ENCODE measurements around the gene RIN1. TPM values are rescaled to one million over a fixed set of nuclear protein-coding genes. Genes with fewer than 3 reads are reported as not detected.
"Not testable (repeated sequence)": the region's sequence is repeated elsewhere in the genome, so short reads cannot be mapped to it uniquely, and the experiment has no call there.

Gene RIN1
- total RNA-seq, result 5.0 TPM

DNA sequence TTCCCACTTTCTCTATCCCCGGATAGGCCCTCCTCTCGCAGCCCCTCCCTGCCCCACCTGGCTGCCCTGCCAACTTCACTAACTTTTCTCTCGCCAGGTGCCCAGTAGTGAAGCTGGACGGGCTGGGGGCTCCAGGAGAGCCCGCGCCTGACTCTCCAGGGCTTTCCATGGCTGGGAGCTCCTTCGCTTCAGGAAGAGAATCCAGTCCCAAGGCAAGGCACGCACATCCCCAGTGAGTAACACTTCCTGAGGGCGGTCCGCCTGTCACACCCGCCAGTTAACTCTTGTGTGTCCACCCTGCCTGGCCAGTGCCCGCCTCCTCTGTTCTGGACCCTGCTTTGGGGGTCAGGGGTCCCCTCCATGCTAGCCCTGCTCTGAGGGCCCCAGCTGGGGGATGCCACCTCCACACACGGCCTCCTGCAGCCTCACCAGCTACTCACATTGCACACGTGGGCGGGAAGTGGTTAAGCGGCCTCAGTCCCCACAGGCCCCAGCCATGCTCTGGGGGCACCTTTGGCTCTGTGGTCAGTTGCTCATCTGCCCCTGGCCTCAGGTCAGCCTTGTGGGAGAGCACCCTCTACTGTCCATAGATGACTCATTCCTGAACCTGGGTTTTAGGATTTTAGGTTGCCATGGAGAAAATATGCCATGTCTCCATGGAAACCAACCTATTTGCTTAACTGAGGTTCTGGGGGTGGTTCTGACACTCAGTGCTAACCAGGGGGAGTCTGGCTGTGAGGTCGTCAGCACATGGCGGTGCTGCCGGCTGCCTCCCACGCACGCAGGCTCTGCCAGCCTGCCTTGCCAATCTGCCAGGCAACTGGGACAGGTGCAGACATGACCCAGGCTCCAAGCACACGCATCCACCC, at the start of gene RIN1:
TSS of gene RIN1 (minus strand) at position 201 of the 869 bp plus-strand sequence. CDS start at position 169, 32 bp downstream.
- DNase-seq (ENCODE audit: low spot score) (no peak), ATAC-seq (peak; percentile 82)
- intact Hi-C loops (cut with DNase I), result no loop called here

DNA sequence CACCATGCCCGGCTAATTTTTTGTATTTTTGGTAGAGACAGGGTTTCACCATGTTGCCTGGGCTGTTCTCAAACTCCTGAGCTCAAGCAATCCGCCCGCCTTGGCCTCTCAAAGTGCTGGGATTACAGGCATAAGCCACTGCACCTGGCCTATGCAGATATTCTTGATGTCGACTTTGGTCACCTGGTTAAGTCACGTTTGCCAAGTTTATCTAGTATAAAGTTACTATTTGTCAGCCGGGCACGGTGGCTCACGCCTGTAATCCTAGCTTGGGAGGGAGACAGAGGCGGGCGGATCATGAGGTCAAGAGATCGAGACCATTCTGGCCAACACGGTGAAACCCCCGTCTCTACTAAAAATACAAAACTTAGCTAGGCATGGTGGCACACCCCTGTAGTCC, 48.1 kb upstream of the RIN1 start:
- DNase-seq (ENCODE audit: low spot score); intact Hi-C loops (cut with DNase I); ATAC-seq: not testable (repeated sequence)

- intact Hi-C loops (cut with DNase I); ATAC-seq: not testable (repeated sequence)
These were observed 44.0 kb upstream of the RIN1 start for GRCh38 chr11:66380264-66380663.

GRCh38 chr11:66373690-66374287, 37.6 kb upstream of the RIN1 start:
- DNase-seq (ENCODE audit: low spot score); ATAC-seq; intact Hi-C loops (cut with DNase I): not testable (repeated sequence)

More at GRCh38 chr11:66380264-66380663, 44.0 kb upstream of the RIN1 start:
- not testable (repeated sequence) for DNase-seq (ENCODE audit: low spot score)

- intact Hi-C loops (cut with DNase I), result no loop called here
- ATAC-seq, result no peak
- no peak for DNase-seq (ENCODE audit: low spot score)
These were observed 37.0 kb upstream of the RIN1 start for GRCh38 chr11:66373265-66373664.

DNA sequence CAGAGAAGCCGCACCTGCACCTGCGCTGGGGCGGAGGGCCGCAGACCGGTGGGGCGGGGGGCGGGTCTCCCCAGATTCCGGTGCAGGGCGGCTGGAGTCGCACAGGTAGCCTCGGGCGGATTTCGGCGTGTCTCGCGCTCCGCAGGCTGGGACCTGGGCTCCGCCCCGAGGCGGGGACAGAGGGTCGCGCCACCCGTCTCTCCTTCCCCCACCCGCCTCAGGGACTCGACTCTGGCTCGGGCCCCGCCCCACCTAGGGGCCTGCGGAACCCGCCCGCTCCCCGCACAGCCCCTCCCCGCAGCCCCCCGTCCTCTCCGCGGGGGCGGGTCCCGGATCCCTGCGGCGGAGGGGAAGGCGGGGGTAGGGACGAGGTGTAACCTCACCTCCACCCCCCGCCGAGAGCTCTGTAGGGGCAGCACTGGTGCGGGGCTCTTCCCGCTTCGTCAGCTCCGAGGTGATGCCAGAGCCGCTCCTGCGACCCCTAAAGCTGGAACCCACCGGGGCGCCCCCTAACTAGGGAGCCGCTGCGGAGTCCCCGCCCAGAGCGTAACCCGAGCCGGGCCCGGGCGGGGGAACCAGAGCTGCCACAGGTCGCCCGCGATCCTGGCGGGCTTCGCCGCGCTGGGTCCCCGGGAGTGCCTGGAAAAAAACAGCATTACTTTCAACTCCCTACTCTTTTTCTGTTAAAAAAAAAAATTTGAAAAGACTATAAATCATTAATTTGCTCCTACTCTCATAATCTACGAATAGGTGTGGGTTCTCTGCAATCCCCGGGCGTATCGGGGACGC, 35.6 kb upstream of the RIN1 start, which contains the start of gene SLC29A2:
TSS of gene SLC29A2 (minus strand) at position 134 of the 789 bp plus-strand sequence. CDS start 169 bp downstream, outside the sequence.
- intact Hi-C loops (cut with DNase I), result no loop called here
- DNase-seq (ENCODE audit: low spot score) (no peak), ATAC-seq (peak; percentile 57)

DNA sequence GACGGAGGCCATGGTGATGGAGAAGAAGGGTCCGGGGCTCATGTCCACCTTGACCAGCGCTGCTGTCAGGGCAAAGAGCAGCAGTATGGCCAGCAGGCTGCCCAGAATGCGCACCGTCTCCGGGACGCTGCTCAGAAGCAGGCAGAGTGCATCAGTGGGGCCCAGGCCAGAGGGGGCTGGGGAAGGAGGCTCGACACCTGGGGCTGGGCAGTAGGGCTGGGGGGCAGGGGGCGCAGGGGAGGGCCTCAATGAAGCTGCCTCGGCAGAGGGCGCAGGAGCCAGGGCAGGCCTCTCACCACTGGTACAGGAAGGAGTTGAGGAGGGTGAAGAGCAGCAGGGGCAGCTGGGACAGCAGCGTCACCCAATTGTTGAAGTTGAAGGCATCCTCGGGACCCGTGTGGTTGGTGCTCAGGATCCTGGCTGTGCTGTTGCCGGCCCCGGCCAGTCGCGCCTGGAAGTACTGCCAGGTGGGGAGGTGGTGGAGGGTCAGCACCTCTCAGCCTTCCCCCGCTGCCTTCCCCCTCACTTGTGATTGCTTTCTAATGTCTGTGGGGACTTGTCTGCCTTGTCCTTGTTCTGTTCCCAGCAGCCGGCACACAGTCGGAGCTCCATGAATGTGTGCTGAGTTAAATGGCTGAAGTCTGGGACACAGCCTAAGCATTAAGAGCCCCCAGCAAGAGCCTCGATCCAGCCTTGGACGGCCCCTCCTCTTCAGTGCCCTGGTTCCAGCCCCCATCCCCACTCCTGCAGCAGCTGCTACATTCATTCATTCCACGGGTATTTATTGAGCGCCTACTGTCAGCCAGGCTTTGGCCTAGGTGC, 33.0 kb upstream of the RIN1 start:
- DNase-seq (ENCODE audit: low spot score) (no peak), ATAC-seq (no peak)
- intact Hi-C loops (cut with DNase I), result no loop called here

- DNase-seq (ENCODE audit: low spot score), result no peak
- intact Hi-C loops (cut with DNase I), result no loop called here
- ATAC-seq, result no peak
These were observed 32.2 kb upstream of the RIN1 start for GRCh38 chr11:66368484-66368883.

DNA sequence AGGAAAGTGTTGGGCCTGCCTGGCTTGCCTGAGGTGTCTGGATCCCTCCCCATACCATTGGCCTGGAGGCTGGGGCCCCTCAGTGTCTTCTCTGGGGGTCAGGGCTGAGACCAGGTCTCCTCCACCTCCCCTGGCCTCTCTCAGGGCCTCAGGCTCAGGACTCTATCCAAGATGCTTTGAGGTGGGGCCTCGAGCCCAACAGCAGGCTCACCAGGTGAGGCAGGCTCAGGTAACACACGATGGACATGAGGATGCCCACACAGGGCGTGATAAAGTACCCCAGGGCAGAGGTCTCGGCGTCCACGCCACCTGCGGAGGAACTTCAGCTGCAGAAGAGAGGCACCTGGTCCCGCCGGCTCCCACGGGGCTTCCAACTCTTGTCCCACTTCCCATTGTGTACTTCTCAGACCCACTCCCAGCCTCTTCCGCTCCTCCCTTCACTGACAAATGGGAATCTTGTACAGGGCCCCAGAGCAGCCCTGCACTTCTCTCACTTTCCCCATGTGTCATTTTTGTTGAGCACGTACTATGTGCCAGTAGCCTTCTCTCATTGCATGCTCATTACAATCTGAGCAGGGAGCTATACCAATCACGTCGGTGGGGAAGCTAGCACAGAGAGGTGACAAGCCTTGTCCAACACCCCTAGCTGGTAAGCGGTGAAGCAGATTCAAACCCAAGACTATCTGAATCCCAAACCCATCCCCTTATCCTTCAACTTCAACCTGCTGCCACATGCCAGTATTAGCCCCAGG, 31.5 kb upstream of the RIN1 start:
- intact Hi-C loops (cut with DNase I), result no loop called here
- DNase-seq (ENCODE audit: low spot score) (no peak), ATAC-seq (no peak)

DNA sequence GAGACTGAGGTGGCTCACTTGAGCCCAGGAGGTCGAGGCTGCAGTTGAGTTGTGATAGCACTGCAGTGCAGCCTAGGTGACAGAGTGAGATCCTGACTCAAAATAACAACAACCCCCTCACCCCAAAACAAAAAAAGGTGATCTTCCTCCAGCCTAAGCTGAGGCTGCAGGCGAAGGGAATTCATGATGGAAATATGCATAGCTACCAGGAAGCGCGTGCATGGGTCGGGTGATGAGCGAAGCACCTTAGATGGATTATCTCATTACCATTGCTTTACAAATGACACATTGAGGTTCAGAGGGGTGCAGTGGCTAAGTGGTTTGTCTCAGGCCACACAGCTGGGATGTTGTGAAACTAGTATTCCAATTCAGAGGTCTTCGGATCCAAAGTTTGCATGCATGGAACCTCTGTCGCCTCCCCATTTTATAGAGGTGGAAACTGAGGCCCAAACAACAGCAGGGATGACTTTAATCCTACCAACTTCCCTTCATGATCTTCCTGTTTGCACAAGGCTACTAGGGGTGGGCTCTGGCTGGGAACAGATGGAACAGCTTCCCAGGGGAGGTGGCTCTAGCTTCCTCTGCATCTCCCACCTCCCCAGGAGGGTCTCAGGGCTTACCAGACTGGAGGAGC, 30.7 kb upstream of the RIN1 start:
- intact Hi-C loops (cut with DNase I), result no loop called here
- DNase-seq (ENCODE audit: low spot score), result no peak

DNA sequence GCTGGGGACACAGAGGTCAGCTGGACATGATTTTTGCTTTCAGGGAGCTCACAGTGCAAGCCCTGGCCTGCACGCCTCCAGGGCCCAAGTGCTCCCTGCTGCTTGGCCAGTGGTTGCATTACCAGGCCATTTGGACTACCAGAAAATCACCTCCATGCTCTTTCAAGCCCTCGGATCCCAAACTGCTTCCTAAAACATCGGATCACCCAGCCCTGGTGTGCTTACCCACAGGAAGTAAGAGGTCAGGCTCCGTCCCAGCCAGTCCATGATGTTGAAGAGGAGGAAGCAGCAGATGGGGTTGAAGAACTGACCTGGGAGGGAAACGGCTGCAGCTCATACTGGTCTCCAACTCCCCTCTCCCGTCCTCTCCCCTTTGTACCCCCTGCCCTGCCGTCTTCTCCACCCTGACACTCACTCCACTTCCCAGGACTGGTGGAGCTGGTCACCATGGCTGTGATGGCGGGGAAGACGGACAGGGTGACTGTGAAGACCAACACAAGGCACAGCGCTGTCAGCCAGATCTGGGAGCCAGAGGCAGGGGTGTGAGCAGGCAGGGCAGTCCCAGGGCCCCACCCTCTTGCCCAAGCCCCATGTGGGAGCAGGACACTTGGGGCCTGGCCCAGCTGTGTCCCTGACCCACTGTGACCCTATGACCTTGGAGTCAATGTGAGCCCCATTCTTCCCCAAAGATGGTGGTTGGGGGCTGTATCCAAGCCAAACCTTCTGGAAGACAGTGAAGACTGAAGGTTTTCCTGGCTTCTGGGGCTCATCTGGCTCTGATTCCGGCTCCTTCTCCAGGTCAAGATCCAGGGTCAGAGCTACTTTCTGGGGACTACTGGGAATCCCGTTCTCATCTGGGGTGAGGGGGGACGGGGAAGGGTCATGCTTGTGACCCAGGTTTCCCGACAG, 29.7 kb upstream of the RIN1 start:
- no peak for ATAC-seq
- intact Hi-C loops (cut with DNase I), result no loop called here
- no peak for DNase-seq (ENCODE audit: low spot score)

More for the DNA sequence above, 30.7 kb upstream of the RIN1 start:
- ATAC-seq, result no peak

- DNase-seq (ENCODE audit: low spot score) (no peak), ATAC-seq (peak; percentile 16)
- intact Hi-C loops (cut with DNase I), result no loop called here
These were observed 28.9 kb upstream of the RIN1 start for GRCh38 chr11:66365166-66365565.

DNA sequence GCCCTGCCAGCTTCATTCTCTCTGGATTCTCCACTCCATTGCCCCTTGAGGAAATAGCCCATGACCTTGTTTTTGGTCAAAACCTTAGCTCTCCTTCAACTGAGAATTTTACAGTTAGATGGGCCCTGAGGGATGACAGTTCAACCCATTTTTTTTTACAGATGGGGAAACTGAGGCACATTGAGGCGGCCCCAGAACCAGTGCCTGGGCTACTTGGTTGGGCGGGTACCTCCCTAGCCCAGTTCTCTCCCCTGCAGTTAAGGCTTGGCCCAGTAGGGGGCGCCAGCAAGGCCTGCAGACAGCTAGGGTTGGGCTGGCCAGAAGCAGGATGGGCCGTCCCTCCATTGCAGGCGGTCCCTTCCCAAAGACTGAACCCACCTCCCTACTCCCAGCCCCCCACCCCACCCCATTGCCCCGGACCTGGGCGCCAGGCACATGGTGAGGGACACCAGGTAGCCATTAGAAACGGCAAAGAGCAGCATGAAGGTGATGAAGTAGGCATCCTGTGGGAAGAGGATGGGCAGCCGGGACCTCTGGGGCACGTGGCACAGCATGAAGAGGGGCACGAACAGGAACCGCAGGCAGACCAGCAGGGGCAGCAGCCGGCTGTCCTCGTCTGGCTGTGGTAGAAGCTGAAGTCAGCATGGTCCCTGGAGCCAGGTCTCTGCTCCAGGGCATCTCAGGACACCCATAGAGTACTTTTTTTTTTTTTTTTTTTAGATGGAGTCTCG, 27.7 kb upstream of the RIN1 start:
- ATAC-seq (no peak), DNase-seq (ENCODE audit: low spot score) (no peak)
- intact Hi-C loops (cut with DNase I), result no loop called here

- ATAC-seq (peak; percentile 9), DNase-seq (ENCODE audit: low spot score) (no peak)
- intact Hi-C loops (cut with DNase I), result no loop called here
These were observed 27.0 kb upstream of the RIN1 start for GRCh38 chr11:66363187-66363601.

DNA sequence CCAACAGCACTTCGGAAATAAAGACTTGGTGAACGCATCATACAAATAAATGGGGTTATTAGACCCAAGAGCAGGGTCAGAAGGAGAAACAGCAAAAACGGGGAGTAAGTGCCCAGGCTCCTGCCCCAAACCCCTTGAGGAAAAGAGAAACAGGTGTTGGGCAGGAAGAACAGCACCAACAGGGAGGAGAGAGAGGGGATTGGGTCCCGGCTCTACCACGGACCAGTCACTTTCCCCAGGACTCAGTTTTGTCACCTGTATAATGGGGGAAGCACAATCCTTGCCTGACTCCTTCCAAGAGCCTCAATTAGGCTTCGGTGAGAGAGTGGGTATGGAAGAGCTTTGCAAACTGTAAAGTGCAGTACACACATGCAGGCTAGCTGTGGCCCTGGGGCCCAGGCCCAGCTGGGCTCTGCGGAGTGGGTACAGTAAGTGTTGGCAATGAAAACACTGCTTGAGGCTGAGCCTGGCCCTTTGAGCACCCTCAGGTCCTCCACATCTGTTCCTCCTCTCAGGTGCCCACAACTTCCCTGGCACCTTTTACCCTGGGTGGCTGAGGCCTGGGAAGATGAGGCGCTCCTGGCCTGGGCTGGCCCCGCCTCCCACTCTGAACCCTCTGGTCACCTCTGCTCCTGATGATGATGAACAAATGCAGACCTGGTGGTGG, 26.4 kb upstream of the RIN1 start:
- intact Hi-C loops (cut with DNase I), result no loop called here
- ATAC-seq (no peak), DNase-seq (ENCODE audit: low spot score) (no peak)

All from sciatic nerve (tissue), 2 donors.